GM12873 (cell line): Measurements from ENCODE around the gene NBAS.
A peak's percentile ranks its signal among the peaks of the same experiment; 100 is the strongest.

Source experiments
- CTCF ChIP-seq: IDR thresholded peaks from 2 replicates; pipeline ENCODE4 v1.5.1; 2012; ENCODE audit warnings: low read depth, mild to moderate bottlenecking, moderate library complexity, low read length, control low read depth; ENCODE audit not compliant: insufficient read depth; ENCODE audit errors: missing control alignments

Gene NBAS

DNA sequence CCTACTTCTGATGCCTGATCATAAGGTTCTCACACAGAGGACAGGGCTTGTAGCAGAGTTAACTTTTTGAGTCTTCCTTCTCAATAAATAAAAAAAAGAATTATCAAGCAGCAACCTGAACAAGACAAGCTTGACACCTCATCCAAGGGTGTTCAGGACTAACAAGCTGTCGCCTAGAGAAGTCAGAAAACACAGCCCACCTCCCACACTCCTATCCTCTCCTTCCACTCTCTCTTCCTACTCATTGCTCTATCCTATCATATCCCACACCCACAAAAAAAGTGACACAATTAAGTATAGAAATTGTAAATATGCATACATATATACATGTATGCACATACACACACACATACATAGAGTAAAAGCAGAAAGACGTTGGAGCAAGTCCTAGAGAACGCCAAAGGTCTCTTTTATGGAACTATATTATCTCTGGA lies 5.4 kb downstream of the NBAS start:
- no peak for TF ChIP-seq CTCF

DNA sequence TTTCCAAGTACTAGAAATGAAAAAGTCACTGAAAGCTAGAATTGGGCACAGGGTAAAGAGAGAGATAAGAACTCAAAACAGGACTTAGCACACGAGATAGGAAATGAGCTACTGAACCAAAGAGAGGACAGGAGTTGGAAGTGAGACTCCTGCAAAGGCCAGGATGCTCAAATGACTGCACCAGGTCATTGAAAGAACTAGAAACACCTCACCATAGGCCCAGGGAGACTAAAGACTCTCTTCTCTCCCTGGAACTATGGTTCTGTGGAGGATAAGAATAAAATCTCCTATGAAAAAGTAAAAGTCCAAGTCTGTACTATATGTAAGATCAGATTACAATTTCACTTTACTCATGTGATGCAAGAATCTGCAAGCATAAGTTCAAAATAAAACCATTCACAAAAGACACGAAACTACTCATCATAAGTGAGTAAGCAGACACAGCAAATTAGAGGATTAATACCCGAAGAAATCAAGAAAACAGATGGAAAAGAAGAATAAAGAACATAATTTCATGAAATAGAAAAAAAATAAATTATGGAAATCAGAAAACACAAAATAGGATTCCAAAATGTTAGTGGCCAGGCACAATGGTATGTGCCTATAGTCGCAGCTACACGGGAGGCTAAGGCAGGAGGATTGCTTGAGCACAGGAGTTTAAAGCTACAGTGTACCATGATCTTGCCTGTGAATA lies 6.5 kb downstream of the NBAS start:
- TF ChIP-seq CTCF: no peak

DNA sequence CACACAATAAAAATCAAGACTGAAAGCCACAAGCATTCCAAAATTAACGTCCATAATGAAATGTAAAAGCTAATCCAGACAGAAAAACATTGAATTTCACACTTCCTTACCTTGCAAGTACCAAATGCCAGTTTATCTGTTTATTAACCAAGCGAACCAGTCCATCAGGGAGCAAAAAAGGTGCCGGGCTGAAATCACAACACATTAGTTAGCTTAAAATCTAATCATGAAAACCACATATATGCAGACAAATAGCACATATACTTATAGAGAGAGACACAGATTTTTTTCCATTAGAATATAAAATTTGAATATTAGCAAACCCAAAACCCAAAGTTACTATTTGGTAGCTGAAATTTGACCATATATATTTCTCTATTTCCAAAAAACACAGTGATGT lies 7.2 kb downstream of the NBAS start:
- no peak for TF ChIP-seq CTCF

DNA sequence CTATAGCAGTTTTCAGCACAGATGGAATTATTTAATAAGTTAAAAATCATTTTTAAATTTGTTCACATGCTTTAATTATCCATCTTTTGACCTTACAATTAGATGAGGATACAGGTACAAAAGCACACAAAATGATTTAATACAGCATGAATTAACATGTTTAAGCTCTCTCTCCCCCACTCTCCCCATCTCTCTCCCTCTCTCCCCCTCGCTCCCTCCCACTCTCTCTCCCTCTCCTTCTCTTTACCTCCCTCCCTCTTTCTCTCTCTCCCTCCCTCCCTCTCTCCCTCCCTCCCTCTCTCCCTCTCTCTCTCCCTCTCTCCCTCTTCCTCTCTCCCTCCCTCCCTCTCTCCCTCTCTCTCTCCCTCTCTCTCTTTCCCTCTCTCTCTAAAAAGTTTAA lies 7.6 kb downstream of the NBAS start:
- no peak for TF ChIP-seq CTCF

GRCh38 chr2:15548974-15549373 lies 12.2 kb downstream of the NBAS start:
- no peak for TF ChIP-seq CTCF

GRCh38 chr2:15547115-15547876 lies 13.8 kb downstream of the NBAS start:
- TF ChIP-seq CTCF: no peak

GRCh38 chr2:15546297-15547098 lies 14.6 kb downstream of the NBAS start:
- TF ChIP-seq CTCF: peak; percentile 28
